Inflammatory macrophage treated with lipopolysaccharide for 4 hours (primary cell): ENCODE results near the gene GALP.
A peak's percentile ranks its signal among the peaks of the same experiment; 100 is the strongest.
"Not testable (repeated sequence)": the region's sequence is repeated elsewhere in the genome, so short reads cannot be mapped to it uniquely, and the experiment has no call there.

ENCODE experiments used
- DNase-seq: peaks from one replicate; pipeline ENCODE4 v3.0.0-alpha.2; 2020

GALP gene

GRCh38 chr19:56193981-56194640, 18.3 kb downstream of the GALP start:
- no peak for DNase-seq

DNA sequence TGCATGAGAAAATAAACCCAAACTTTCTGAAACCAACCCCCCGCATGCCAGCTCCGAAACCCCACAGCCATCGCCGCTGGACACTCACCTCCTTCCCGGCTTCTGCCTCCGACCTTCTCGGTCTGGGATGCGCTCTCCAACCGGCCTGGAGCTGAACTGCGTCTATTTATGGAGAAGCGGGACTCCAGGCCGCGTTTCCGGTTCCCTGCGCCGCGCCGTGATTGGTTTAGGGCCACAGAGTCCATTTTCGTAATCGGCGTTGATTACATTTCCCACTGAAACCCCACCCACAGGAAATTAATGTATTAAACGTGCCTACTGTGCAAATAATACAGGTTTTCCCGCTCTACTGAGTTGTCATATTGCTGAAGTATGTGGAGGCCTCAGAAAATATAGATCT, 21.8 kb downstream of the GALP start, which contains the start of gene ZSCAN5B:
TSS of gene ZSCAN5B (minus strand) at position 138 of the 400 bp plus-strand sequence. CDS start 4,731 bp downstream, outside the sequence.
- not testable (repeated sequence) for DNase-seq

DNA sequence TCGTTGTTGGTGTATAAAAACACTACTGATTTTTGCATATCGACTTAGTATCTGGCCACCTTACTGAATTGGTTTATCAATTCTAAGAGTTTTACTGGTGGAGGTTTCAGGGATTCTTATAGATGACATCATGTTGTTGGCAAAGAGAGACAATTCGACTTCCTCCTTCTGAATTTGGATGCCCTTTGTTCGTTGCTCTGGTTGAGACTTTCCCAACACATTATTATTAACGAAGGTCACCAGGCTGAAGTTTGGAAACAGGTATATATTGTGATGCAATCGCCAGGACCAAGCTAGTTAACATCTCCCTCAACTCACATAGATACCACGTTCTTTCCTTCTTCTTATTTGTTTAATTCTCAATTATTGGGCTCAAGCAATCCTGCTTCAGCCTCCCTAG, 23.9 kb downstream of the GALP start:
- no peak for DNase-seq

GRCh38 chr19:56201973-56202372, 26.2 kb downstream of the GALP start, which contains the start of gene ZSCAN5C:
Gene ZSCAN5C (plus strand): TSS chr19:56202273. CDS start chr19:56205914, 3,641 bp downstream.
- DNase-seq = no peak

DNA sequence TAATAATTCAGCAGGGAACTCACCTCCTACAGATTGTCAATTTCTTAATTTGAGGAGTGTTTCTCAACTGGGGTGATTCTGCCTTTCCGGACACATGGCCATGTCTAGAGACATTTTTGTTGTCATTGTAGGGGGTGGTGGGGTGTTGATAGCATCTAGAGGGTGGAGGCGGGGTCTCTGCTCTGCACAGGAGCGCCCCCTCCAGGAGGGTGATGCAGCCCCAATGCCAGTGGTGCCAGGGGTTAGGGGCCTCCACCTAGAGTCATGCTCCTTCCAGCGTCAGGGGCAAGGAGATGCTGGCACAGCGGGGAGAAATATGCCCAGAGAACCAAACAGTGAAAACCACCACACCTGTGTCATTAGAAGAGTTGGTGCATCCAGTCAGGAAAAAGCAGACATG, 31.8 kb downstream of the GALP start:
- not testable (repeated sequence) for DNase-seq

GRCh38 chr19:56209091-56209490, 33.3 kb downstream of the GALP start:
- no peak for DNase-seq

DNA sequence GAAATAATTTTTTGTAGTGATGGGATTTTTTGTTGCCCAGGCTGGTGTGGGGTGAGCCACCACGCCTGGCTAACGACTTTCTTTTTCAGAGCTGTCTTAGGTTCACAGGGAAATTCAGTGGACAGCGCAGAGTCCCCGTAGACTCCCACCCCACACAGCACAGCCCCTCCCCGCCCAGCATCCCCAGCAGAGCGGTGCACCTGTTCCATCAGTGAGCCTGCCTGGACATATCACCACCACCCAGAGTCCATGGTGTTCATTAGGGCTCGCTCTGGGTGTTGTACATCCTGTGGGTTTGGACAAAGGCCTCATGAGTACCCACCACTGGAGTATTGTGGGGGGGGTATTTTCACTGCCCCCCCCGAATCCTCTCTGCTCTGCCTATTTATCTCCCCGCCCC, 34.2 kb downstream of the GALP start:
- not testable (repeated sequence) for DNase-seq

DNA sequence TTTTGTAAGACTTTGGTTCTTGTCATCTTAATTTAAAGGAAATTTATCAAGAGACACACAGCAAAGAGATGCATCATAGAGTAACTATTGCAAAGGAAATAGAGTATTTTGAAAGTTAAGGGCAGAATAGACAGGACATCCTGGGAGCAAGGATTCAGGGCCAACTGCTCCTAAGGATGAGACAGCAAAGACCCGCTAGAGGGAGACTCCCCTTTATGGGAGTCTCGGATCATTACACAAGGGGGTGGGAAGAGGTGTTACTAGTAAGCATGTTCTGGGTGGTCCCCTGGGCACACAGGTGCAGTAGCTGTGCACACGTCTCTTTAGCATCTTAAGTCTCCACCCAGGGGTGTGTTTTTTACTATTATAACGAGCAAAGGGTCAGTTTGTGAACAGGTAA, 35.9 kb downstream of the GALP start:
- no peak for DNase-seq

- DNase-seq = peak; percentile 32
These were observed 41.5 kb downstream of the GALP start for GRCh38 chr19:56217039-56217949.

- DNase-seq = no peak
These were observed 43.2 kb downstream of the GALP start for GRCh38 chr19:56218961-56219360.

GRCh38 chr19:56221442-56221841, 45.6 kb downstream of the GALP start:
- DNase-seq = not testable (repeated sequence)

GRCh38 chr19:56221851-56222250, 46.0 kb downstream of the GALP start:
- no peak for DNase-seq

DNA sequence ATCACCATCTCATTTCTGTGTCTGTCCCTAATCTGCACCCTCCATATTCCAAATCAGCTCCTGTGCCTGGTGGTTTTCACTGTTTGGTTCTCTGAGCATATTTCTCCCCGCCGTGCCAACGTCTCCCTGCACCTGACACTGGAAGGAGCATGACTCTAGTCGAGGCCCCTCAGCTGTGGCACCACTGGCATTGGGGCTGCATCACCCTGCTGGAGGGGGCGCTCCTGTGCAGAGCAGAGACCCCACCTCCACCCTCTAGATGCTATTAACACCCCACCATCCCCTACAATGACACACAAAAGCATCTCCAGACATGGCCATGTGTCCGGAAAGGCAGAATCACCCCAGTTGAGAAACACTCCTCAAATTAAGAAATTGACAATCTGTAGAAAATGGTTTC, 47.1 kb downstream of the GALP start:
- no peak for DNase-seq

DNA sequence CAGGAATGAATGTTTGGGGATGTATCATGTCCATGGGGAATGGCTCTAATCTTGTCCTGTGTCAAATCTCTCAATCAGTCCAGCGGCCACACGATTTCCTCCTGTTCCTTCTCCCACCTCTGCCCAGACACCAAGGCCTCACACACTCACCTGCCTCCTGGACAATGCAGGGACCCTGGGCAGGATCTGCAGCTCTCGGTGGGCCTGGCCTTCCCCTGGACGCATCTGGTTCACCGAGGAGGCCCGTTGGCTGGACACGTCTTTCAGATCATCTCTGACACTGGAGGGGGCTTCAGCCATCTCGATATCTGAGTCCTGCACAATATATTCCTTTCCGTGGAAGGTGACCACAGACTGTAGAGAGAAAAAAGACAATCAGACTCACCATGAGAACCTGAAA, 47.7 kb downstream of the GALP start:
- no peak for DNase-seq
